HEK293T (cell line): ENCODE measurements around the gene OR2T34.
"Not testable (repeated sequence)": the region's sequence is repeated elsewhere in the genome, so short reads cannot be mapped to it uniquely, and the experiment has no call there.

Experiments
- ARNT ChIP-seq: fragments of 450-650 bp; IDR thresholded peaks from 2 replicates; pipeline ENCODE4 v1.6.1; 2017; ENCODE audit warnings: mild to moderate bottlenecking
- BHLHE40 ChIP-seq: fragments of 450-650 bp; IDR thresholded peaks from 2 replicates; pipeline ENCODE4 v1.6.1; 2016; ENCODE audit warnings: mild to moderate bottlenecking, moderate library complexity, borderline replicate concordance
- ELF4 ChIP-seq: fragments of 450-650 bp; IDR thresholded peaks from 2 replicates; pipeline ENCODE4 v1.6.1; 2017; ENCODE audit warnings: antibody characterized with exemption
- FOXA1 ChIP-seq: fragments of 450-650 bp; IDR thresholded peaks from 2 replicates; pipeline ENCODE4 v1.6.1; 2016; ENCODE audit warnings: mild to moderate bottlenecking
- FOXK2 ChIP-seq: fragments of 450-650 bp; IDR thresholded peaks from 2 replicates; pipeline ENCODE4 v1.6.1; 2016; ENCODE audit warnings: mild to moderate bottlenecking
- FOXM1 ChIP-seq: fragments of 450-650 bp; IDR thresholded peaks from 2 replicates; pipeline ENCODE4 v1.6.1; 2017; ENCODE audit warnings: mild to moderate bottlenecking, borderline replicate concordance
- HDGF ChIP-seq: fragments of 450-650 bp; IDR thresholded peaks from 2 replicates; pipeline ENCODE4 v1.6.1; 2017; ENCODE audit warnings: antibody characterized with exemption, borderline replicate concordance
- LEF1 ChIP-seq: fragments of 450-650 bp; IDR thresholded peaks from 2 replicates; pipeline ENCODE4 v1.6.1; 2017; ENCODE audit warnings: mild to moderate bottlenecking, borderline replicate concordance
- NFRKB ChIP-seq: fragments of 450-650 bp; IDR thresholded peaks from 2 replicates; pipeline ENCODE4 v1.6.1; 2016; ENCODE audit warnings: mild to moderate bottlenecking, moderate library complexity
- PKNOX1 ChIP-seq: fragments of 450-650 bp; IDR thresholded peaks from 2 replicates; pipeline ENCODE4 v1.6.1; 2016
- SP1 ChIP-seq: fragments of 450-650 bp; IDR thresholded peaks from 2 replicates; pipeline ENCODE4 v1.6.1; 2017
- SUZ12 ChIP-seq: fragments of 450-650 bp; IDR thresholded peaks from 2 replicates; pipeline ENCODE4 v1.6.1; 2016; ENCODE audit warnings: mild to moderate bottlenecking
- TARDBP ChIP-seq: fragments of 450-650 bp; IDR thresholded peaks from 2 replicates; pipeline ENCODE4 v1.6.1; 2016

- not testable (repeated sequence) for TF ChIP-seq TARDBP, SP1, ARNT, HDGF, SUZ12, NFRKB, FOXM1, PKNOX1, ELF4, FOXA1, LEF1, FOXK2, BHLHE40
Measured at GRCh38 chr1:248547383-248547782, 27.2 kb downstream of the OR2T34 start.
